Fibroblast of the conjunctiva (primary cell): ENCODE results near the gene IFI27.

Experiments used
- DNase-seq: peaks from one replicate; pipeline ENCODE4 v3.0.0-alpha.2; 2010; ENCODE audit warnings: low read depth

IFI27 gene

DNA sequence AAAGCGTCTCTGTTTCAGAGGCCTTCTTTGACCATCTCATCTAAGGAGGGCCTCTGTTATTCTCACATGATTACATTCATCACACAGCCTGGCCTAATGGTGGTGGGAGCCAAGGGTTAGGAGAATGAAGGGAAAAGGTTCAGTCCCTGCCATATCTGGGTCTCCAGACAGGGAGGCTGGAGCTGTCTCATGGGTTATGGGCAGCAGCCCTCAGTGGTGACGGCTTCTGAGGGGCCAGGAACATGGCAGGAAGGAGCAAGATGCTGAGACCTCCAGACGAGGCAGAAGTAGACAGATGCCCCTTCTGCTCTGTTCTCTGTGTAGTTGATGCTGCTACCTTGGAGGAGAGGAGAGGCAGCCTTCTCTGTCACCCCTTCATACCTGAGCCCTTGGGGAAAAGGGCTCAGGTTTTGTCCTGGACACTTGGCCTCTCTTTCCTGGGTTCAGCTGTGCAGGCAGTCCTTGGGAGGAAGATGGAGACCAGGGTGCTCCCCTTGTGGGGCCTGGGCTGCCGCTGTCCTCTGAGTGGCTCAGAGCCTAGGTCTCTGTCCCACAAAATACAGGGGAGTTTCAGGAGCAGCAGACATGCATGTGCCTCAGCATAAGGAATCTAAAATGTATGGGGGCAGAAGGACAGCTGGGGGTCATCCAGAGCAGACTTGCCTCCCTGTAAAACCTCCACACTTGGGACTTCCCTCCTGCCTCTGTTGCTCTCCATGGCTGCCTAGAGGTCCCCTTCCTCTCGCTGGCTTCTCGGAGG is 15.3 kb downstream of the IFI27 start:
- DNase-seq: no peak

DNA sequence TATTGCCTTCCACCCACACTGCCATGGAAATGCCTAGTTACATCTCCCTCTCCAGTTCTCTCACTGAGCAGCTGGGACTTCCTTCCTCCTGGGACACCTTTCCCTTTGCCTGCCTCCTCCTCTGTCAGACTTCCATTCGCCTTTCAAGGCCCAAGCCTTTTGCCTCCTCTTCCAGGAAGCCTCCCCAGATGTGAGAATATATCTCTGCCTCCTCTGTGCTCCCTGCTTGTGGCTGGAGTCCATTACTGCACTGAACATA is 15.8 kb downstream of the IFI27 start:
- DNase-seq: no peak

DNA sequence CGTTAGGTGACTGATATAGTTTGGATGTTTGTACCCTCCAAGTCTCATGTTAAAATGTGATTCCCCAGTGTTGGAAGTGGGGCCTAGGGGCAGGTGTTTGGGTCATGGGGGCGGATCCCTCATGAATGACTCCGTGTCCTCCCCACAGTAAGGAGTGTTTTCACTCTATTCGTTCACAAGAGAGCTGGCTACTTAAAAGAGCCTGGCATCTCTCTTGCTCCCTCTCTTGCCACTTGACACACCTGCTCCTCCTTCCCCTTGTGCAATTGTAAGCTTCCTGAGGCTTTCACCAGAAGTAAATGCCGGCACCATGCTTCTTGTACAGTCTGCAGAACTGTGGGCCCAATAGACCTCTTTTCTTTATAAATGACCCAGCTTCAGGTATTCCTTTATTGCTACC is 16.3 kb downstream of the IFI27 start:
- DNase-seq: no peak

DNA sequence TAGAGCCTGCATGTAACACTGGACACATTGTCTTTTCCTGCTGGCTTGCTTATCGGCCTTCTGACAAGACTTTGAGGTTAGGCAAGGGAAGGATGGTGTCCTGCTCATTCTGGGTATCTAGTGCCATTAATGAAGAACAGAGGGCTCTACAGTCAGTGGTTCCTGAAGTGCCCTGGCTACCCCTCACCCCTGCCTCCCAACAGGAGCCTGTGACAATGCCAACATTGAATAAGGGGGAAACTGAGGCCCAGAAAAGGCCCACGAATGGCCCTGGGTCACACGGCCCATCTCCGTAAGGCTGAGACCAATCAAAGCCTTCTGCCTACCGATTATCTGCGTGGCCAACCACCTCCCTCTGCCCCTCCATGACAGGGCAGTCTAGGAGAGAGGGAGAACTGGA is 16.8 kb downstream of the IFI27 start:
- DNase-seq: no peak

DNA sequence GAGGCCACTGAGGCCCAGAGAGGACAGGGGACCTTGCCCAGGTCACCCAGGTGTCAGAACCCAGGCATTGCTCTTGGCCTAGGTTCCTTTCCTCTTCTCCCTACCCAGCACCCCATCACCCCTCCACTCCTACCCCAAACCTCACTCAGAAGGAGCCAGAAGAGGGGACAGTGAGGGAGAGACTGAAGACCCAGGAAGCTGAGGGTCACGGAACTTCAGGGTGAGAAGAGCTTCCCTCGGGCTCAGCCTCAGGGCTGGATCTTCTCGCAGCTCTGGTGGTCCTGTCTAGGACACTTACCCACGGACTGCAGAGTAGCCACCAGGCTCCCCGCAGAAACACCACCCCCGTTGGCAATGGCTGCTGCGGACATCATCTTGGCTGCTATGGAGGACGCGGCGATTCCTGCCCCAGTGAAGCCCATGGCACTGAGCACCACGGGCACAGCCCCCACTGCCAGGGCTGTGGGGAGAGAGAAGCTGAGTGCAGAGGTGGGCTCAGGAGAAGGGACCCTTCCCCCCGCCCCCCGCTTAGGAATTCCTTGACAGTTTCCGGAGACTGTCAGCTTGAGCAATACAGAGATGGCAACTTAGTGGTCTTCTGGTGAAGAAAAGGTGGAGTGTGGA is 17.8 kb downstream of the IFI27 start:
- DNase-seq: no peak

DNA sequence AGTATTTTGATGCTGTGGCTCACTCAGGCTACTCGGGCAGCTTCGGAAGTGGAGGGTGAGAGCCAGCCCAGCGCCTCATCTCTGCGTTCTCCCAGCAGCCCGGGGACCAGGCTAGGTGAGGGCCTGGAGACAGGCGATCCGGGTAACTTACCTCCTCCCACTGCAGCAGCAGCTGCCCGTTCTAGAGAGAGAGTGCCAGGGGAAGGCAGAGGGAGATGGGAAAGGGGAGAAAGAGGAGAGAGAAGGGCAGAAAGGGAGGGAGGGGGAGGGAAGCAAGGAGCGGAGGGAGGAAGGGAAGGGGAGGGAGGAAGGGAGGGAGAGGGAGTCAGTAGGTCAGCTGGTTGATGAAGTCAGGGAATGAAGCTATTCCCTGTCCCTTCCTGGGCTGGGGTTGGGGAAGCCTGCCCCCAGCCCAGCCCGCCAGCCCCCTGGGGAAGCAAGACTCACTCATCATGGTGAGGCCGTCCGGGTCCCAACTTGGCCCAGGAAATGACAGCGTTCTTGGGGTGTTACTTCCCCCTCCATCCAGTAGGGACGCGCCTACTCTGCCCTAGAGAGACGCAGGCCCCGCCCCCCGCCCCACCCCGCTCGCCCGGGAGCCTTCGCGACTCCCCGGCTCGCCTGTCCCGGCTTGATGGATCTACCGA is 18.7 kb downstream of the IFI27 start, which contains the start of gene IFI27L2:
Gene IFI27L2, minus strand, starts transcription at position 494 of the 647 bp plus-strand sequence. Its CDS starts 40 bp downstream, at position 454.
- peak; percentile 69 for DNase-seq

DNA sequence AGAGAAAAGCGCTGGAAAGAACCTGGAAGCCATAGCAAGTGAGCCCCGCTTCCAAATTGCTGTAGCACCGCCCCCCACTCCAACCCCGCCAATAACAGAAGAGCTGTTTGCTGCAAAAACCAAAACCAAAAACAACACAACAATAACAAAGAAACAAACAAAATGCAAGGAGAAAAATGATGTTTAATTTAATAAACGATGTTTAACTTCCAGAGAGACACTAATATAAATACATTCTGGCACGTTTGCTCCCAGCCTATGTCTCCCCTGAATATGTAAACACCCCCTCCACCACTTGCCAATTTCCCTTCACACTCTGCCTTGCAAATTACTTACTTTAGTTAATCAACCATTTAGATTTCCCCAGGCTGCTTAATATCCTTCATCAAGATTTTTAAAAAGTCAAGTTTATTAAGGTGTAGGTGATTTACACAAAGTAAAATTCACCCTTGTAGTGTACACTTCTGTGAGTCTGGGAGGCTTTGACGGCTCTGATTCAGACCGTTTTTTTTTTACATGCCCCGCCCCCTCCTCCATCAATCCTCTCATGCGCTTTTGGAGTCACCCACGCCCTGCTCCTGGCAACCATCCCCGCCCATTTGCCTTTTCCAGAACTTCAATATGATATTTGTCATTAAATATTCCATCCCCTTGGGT is 19.4 kb downstream of the IFI27 start:
- peak; percentile 41 for DNase-seq

DNA sequence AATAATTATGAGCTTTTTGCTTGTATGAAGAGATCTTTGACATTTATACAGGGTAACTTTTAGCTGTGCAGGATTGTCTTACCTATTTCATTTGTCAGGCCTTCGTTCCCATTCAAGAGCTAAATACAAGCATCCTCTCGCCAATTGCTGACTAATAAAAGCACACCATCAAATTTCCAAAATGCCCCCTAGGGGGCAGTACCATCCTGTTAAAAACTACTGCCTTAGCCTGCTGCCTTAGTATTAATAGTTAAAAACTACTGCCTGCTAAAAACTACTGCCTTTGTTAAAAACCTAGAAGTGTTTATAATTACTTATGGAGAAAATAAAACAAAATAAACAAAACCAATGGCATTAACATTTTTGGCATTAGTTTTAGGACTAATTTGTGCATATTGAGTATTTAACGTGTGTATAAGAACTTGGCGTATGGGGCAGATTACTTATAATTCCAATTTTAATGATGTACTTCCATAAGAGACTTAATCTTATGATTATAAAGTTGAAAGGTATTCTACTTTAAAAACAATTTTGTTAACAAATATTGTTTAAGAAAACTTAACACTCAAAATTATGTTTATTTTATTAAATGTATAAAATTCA is 21.9 kb downstream of the IFI27 start:
- peak; percentile 59 for DNase-seq

DNA sequence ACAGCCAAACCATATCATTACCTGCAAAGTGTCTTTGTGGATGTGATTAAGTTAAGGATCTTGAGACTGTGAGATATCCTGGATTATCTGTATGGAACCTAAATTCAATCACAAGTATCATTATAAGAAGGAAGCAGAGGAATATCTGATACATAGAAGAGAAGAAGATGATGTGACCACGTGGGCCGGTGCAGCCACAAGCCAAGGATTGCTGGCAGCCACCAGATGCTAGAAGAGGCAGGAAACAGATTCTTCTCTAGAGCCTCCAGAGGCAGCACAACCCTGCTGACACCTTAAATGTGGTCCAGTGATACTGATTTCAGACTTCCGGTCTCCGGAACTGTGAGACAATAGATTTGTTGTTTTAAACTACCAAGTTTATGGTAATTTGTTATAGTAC is 24.9 kb downstream of the IFI27 start:
- DNase-seq: no peak

DNA sequence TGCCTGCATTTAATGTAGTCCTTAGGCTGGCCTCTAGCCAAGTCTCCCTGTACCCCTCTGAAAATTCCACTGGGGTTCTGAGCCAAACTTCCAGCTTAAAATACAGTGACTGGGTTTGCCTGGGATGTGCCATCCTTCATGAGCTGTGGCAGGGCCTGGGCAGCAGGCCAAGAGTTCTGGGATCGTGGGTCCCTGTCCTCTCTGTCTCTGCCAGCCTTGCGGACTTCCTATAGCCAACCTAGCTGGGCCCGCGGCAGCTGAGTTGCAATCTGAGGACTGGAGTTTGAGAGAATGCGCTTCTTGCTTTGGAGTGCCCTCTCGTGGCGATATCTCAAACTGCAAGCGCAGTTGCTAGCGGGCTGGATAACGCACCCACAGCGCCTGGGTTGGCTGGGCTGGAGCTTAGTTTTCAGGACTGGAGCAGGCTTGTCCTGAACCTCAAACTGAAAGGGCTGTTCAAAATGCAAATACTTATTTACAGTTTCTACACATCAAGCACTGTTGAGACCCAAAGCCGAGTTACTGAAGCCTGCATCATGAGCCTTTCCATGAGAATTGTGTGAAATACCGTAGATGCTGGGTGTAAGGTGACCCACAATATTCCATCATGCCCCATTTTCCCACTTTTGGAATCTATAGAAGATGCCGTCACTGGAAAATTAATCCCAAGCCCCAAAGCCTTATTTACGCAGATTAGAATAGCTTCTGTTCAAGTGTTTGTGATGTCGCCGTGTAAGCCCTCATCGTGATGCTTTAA is 26.2 kb downstream of the IFI27 start:
- DNase-seq: peak; percentile 67

DNA sequence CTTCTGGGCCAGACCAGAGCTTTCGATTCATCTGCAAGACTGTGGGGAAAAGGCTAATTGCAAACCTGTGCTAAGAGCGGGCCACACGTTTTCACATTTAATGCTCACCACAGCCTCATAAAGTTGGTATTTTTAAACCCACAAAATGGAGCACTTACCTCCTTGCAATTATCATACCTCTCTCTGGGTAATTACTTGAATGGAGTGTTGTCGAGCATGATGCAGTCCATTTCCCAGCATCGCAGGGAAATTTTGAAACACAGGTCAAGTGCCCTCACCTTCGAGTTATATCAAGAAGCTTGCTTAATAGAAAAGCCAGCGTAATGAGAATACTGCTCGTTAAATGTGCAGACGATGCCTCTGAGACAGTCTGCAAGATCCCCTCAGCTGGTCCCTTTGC is 27.7 kb downstream of the IFI27 start:
- DNase-seq: no peak

DNA sequence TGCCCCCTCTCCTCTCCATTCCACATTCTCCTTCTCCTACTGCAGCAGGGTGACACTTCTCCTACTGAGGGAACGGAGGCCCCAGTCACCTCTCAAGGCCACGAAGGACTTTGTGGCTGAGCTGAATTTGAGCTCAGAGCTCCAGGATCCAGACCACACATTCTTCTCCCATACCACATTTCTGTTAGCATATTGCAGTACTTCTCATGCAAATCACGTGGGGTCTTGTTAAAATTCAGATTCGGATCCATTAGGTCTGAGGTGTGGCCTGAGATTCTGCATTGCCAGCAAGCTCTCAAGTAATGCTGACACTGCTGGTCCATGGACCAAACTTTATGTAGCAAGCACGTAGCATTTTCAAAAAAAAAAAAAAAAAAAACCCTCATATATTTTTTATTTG is 28.5 kb downstream of the IFI27 start:
- no peak for DNase-seq

DNA sequence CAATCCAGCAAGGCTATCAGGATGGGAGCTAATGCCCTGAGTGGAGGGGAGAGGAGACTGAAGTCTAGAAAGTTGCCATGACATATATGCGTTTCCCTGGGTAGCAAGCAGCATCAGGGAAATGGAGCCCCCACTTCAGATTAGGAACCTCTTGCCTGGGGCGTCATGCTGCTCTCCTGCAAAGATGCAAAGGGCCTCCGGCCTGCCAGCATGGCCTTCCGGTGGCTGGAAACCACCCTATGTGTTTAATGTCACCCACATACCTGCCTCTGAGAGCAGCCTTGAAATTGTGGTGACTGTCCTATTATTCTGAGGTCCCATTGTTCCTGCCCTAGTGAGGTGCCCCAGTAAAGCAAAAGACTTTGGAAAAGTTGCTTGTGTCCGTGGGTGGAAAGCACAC is 28.9 kb downstream of the IFI27 start:
- no peak for DNase-seq

DNA sequence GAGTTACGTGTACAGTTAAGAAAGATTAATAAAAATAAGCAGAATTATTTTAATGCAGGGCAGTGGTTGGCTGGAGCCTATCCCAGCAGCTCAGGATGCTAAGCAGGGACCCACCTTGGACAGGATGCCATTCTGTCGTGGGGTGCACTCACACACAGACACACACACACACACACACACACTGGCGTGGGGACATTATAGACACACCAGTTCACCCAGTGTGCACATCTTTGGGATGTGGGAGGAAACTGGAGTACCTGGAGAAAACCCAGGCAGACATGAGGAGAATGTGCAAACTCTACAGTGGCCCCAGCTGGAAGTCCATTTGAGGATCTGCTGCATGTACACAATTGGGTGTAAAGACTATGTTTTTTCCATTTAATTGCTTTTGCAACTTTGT is 31.7 kb downstream of the IFI27 start:
- no peak for DNase-seq

DNA sequence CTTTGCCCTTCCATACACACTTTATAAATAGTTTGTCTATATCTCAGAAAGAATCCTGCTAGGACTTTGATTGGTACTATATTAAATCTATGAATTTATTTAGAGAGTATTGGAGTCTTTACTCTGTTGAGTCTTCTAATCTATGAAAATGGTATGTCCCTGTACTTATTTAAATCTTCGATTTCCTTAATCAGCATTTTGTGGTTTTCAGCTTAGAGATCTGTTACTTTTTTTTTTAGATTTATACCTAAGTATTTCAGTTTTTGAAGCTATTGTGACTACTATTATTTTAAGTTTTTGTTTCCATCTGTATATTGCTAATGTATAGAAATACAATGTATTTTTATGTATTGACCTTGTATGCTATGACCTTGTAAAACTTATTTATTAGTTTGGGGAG is 32.3 kb downstream of the IFI27 start:
- DNase-seq: no peak

DNA sequence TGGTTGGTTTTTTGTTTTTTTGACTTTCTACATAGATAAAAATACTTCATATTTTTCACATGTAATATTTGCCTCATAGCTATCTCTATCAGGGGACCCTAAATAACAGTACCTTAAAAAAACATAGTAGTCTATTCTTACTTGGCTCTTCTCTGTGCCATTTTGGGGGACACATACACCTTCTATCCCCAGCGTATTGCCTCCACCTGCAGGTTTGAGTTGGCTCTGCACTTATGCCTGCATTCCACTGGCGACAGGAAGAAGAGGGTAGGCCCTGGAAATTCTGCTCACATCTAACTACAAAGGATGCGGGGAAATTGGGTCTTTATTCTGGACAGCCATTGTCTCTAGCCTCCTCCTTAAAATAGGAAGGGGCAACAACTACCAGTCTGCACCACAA is 32.7 kb downstream of the IFI27 start:
- no peak for DNase-seq

DNA sequence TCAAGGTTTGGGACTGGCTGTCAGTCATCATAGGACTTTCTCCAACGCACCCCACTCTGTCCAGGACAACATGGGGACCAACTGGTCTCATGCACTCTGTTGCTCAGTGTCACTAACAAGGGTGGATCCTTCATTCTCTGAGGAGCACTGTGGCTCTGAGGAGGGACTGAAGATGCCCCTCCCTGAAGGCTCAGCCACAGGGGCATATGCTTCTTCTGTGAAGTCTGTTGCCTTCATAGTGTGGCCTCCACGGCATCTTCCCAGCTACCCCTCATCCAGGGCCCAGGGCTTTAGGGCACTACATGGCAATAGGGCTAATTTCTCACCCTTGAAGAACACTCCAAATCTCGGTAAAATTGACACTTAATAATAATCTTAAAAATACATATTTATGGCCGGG is 33.2 kb downstream of the IFI27 start:
- DNase-seq: no peak

DNA sequence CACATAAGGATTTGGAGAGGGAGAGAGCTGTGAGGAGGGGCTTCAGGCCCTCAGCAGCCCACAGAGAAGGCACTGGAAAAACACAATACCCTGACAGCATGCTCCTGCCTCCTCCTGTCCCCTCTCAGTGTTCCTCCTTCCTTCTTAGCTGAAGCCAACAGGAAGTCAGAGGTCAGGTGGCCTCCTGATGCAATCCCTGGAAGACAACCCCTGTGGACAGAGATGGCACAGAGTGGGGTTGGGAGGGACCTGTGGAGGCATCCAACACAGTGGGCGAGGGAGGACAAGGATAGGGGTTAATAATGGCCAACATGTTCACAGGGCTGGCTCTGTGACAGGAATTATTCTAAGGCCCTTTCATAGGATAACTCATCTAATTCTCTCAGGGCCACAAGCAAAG is 34.2 kb downstream of the IFI27 start:
- DNase-seq: peak; percentile 4

DNA sequence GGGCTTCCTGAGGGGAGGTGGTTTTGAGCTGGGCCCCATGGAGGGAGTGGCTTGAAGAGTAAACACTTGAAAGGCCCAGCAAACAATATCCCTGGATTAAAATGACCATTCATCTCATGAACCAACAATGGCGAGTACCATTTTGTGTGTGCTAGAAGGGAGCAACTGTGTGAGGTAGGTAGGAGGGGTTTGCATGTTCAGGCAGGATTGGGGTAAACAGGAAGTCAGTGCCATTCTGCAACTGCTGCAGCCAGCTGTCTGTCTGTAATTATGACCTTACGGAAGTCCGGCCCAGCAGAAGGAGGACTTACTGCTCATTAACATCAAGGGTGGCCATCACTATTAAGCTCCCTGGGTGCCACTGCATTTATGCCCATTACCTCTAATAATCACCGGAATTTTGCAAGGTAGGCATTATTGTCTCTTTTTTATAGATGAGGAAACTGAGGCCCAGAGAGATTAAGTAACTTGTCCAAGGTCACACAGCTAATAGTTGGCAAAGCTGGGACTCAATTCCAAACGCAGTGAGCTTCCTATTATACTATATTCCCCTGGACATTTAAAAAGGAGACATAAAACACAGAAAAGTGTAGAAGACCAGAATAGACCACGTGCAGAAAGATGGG is 35.5 kb downstream of the IFI27 start:
- DNase-seq: no peak

DNA sequence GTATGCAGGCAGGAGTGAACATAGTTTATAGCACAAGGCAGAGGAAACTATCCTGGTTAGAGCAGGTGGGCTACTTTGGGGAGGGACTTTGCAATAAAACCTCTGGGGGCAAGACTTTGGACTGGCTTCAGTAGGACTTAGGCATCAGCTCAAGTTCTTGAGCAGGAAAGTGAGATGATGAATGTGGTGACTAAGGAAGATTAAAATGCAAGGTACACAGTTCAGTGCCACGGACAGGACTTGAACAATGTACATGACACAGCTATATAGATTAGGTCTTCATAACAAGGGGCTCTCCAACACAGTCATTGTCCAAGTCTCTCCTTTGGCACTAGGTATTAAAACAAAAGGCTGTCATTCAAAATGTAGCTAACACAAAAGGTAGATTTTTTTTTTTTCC is 42.1 kb downstream of the IFI27 start:
- DNase-seq: no peak

DNA sequence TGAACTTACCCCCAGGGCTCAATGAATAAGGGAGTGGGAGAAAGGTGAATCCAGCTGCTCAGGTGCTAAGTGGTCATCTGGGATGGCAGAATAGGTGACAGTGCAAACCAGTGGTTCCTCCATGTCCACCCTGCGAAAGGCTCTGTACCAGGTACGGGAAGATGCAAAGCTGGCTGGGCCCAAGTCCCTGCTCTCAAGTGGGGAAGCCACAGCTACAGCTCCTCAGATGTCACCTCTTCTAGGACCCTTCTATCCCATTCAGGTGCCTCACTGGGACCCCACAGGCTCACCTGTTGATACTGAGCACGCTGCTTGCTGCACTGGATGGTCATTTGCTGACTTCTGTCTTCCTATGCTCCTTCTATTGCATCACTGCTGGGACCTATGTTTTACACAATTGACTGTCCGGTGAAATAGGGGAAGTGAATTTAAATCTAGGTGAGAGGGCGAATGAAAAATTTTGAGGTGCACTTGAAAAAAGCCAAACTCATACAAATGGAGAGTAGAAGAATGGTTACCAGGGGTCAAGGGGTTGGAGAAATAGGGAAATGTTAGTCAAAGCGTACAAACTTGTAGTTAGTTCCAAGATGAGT is 43.3 kb downstream of the IFI27 start:
- no peak for DNase-seq
